CD14-positive monocyte (primary cell): ENCODE data around the gene NXPH4. TPM values are rescaled to one million over a fixed set of nuclear protein-coding genes. Genes with fewer than 3 reads are reported as not detected.

Experiments
- DNase-seq, 3 donors: peaks; one replicate each; pipeline ENCODE4 v3.0.0-alpha.2; 2011 to 2022
- H2AFZ ChIP-seq: 2 replicates; pipeline ENCODE4 v1.6.0; 2012; ENCODE audit warnings: mild to moderate bottlenecking, low read depth, low read length, inconsistent platforms; ENCODE audit not compliant: insufficient read depth, poor library complexity, severe bottlenecking
- H3K27ac ChIP-seq, 2 donors: 1 replicate in 1 of 2; 2 replicates in 1 of 2; pipeline ENCODE4 v1.5.1; 2012 to 2013; ENCODE audit warnings: low read length in 2 of 2, control low read depth in 1 of 2, inconsistent platforms in 1 of 2, low read depth in 1 of 2, mild to moderate bottlenecking in 1 of 2
- H3K27me3 ChIP-seq, 2 donors: one replicate each; pipeline versions ENCODE4 v1.6.0 to v1.6.1; 2011 to 2013; ENCODE audit warnings: low read length in 2 of 2; ENCODE audit not compliant: control insufficient read depth in 2 of 2, insufficient read depth in 2 of 2
- H3K36me3 ChIP-seq, 2 donors: replicated peaks in 1 of 2; 1 replicate in 1 of 2; 2 replicates in 1 of 2; pipeline versions ENCODE4 v1.5.1 to v1.6.1; 2012 to 2013; ENCODE audit warnings: low read length in 2 of 2, control low read depth in 1 of 2, inconsistent platforms in 1 of 2, mild to moderate bottlenecking in 1 of 2; ENCODE audit not compliant: insufficient read depth in 2 of 2, control insufficient read depth in 1 of 2
- H3K4me1 ChIP-seq, 2 donors: 1 replicate in 1 of 2; 2 replicates in 1 of 2; pipeline versions ENCODE4 v1.5.1 to v1.6.1; 2012 to 2013; ENCODE audit warnings: low read length in 2 of 2, control low read depth in 1 of 2, inconsistent platforms in 1 of 2, mild to moderate bottlenecking in 1 of 2, moderate library complexity in 1 of 2; ENCODE audit not compliant: insufficient read depth in 2 of 2, control insufficient read depth in 1 of 2
- H3K4me2 ChIP-seq: replicated peaks from 2 replicates; pipeline ENCODE3; 2012; ENCODE audit warnings: low read length, moderate library complexity, mild to moderate bottlenecking; ENCODE audit not compliant: poor library complexity, severe bottlenecking; ENCODE audit errors: extremely low read depth
- H3K4me3 ChIP-seq, 3 experiments: fragments of 200-600 bp in 1 of 3; sonication (generic) in 1 of 3; replicated peaks in 1 of 3; 1 replicate in 2 of 3; 2 replicates in 1 of 3; pipeline ENCODE4 v1.5.1; 2011 to 2013; ENCODE audit warnings: low read length in 3 of 3, mild to moderate bottlenecking in 3 of 3, control low read depth in 2 of 3, low read depth in 2 of 3, inconsistent platforms in 1 of 3, moderate library complexity in 1 of 3
- H3K79me2 ChIP-seq: 2 replicates; pipeline ENCODE4 v1.6.0; 2012; ENCODE audit warnings: mild to moderate bottlenecking, control low read depth, inconsistent platforms, low read length, moderate library complexity; ENCODE audit not compliant: insufficient read depth
- H3K9ac ChIP-seq: 2 replicates; pipeline ENCODE4 v1.6.0; 2017; ENCODE audit warnings: low read length, mild to moderate bottlenecking; ENCODE audit not compliant: insufficient read depth, poor library complexity, severe bottlenecking
- H3K9me3 ChIP-seq, 2 donors: replicated peaks in 1 of 2; 1 replicate in 1 of 2; 2 replicates in 1 of 2; pipeline versions ENCODE4 v1.5.1 to v1.6.1; 2012 to 2013; ENCODE audit warnings: low read length in 2 of 2, control low read depth in 1 of 2; ENCODE audit not compliant: control insufficient read depth in 1 of 2, insufficient read depth in 1 of 2
- H4K20me1 ChIP-seq: 2 replicates; pipeline ENCODE4 v1.6.0; 2012; ENCODE audit warnings: mild to moderate bottlenecking, low read length, control low read depth, moderate library complexity; ENCODE audit not compliant: insufficient read depth
- H3K27ac Mint-ChIP-seq, 7 donors: one replicate each; pipeline ENCODE4 v1.8.0; 2020; ENCODE audit warnings: mild to moderate bottlenecking in 7 of 7, mixed read lengths in 7 of 7, moderate library complexity in 6 of 7, inconsistent platforms in 2 of 7
- H3K27me3 Mint-ChIP-seq, 3 donors: one replicate each; pipeline ENCODE4 v1.8.0; 2021 to 2022; ENCODE audit warnings: low read depth in 3 of 3, mild to moderate bottlenecking in 3 of 3, mixed read lengths in 3 of 3, moderate library complexity in 3 of 3, inconsistent platforms in 1 of 3
- H3K36me3 Mint-ChIP-seq, 2 donors: one replicate each; pipeline ENCODE4 v1.8.0; 2020; ENCODE audit warnings: mixed read lengths in 2 of 2, inconsistent platforms in 1 of 2, mild to moderate bottlenecking in 1 of 2
- H3K4me1 Mint-ChIP-seq: one replicate; pipeline ENCODE4 v1.8.0; 2020; ENCODE audit warnings: mild to moderate bottlenecking, mixed read lengths
- H3K4me3 Mint-ChIP-seq, 2 donors: one replicate each; pipeline ENCODE4 v1.8.0; 2020; ENCODE audit warnings: mild to moderate bottlenecking in 2 of 2, mixed read lengths in 2 of 2, moderate library complexity in 1 of 2
- H3K9me3 Mint-ChIP-seq, 7 donors: one replicate each; pipeline ENCODE4 v1.8.0; 2020 to 2022; ENCODE audit warnings: mixed read lengths in 7 of 7, mild to moderate bottlenecking in 6 of 7, moderate library complexity in 6 of 7, inconsistent platforms in 2 of 7
- CTCF ChIP-seq: fragments of 200-600 bp; IDR thresholded peaks from one replicate; pipeline ENCODE4 v1.8.0; 2022; ENCODE audit warnings: antibody characterized with exemption, mild to moderate bottlenecking
- WGBS: methylation state at CpG from one replicate; pipeline ENCODE4 v1.1.5; 2013; ENCODE audit warnings: missing lambda C conversion rate; ENCODE audit not compliant: insufficient coverage; 5-methylcytosine and 5-hydroxymethylcytosine counted together
- intact Hi-C, 2 donors: fragments of 100-400 bp; cut with micrococcal nuclease; formaldehyde crosslinking; loops; one replicate each; pipeline versions ENCODE4 v1.15.0 to v1.15.1; 2023
- polyA plus RNA-seq, 3 donors: library from polyadenylated mRNA; depleted of rRNA in 1 of 3; unstranded in 2 of 3; stranded (reverse) in 1 of 3; fragments of 300-500 nt in 2 of 3; fragments of >200 nt in 1 of 3; fragmentation: Illumina TruSeq in 2 of 3; gene quantifications; 1 replicate in 2 of 3; 2 replicates in 1 of 3; pipeline ENCODE4 v1.2.3, GENCODE V29; 2012 to 2021

NXPH4 gene
- polyA plus RNA-seq, 3 donors, result not detected

GRCh38 chr12:57170927-57171326 lies 45.7 kb upstream of the NXPH4 start:
- H3K4me3 Mint-ChIP-seq, result no peak overlapping the region
- no peak overlapping the region for H3K4me2 ChIP-seq
- intact Hi-C loops, result loop anchor here in 1 of 2 donors (5.0 kb wide), 1 partner anchor 49 kb away; no protein-coding TSS in a partner anchor
- H3K4me3 ChIP-seq, result no peak overlapping the region
- 81% methylated on average over 3 of the region's 4 CpGs for WGBS
- H3K9ac ChIP-seq, result no peak overlapping the region
- no peaks in the 10 kb centered on the region for H3K9me3 ChIP-seq
- peak overlapping the region in 2 of 7 donors; percentile 15 to 76 for H3K27ac Mint-ChIP-seq
- peaks cover 97% of the 10 kb centered on the region for H4K20me1 ChIP-seq
- H3K27me3 ChIP-seq, result no peaks in the 10 kb centered on the region
- H2AFZ ChIP-seq, result no peak overlapping the region
- peaks cover 22% of the 10 kb centered on the region for H3K4me1 Mint-ChIP-seq
- no peak for DNase-seq
- peaks cover 92 to 98% of the 10 kb centered on the region in 2 donors for H3K36me3 ChIP-seq
- no peak overlapping the region for H3K27ac ChIP-seq
- peaks cover 3 to 7% (median 4%) of the 10 kb centered on the region in 3 donors for H3K27me3 Mint-ChIP-seq
- H3K79me2 ChIP-seq, result no peaks in the 10 kb centered on the region
- TF ChIP-seq CTCF, result no peak
- H3K36me3 Mint-ChIP-seq, result peaks cover 96 to 100% of the 10 kb centered on the region in 2 donors
- H3K9me3 Mint-ChIP-seq, result peaks cover 0 to 4% (median 0%) of the 10 kb centered on the region in 7 donors
- peaks cover 0 to 8% of the 10 kb centered on the region in 2 donors for H3K4me1 ChIP-seq

DNA sequence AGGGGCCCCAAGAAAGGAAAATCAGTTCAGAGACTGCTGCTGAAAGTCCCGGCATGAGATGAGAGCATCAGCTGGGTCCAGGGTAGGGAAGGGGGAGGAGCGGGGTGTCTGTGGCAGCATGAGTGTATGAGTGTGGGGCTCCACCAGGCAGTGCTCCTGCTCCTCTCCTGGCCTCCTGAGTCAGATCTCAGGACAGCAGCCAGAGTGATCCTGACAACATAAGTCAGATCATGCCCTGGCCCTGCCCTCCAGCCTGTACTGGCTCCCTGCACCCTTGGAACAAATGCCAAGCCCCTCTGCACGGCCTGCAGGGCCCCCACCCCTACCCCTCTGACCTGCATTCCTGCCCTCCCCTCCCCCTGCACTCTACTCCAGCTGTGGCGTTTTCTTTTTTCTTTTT lies 44.9 kb upstream of the NXPH4 start:
- H3K27me3 ChIP-seq, result no peaks in the 10 kb centered on the region
- peaks cover 97% of the 10 kb centered on the region for H4K20me1 ChIP-seq
- no peak overlapping the region for H3K27ac ChIP-seq
- peaks cover 0 to 2% of the 10 kb centered on the region in 2 donors for H3K4me1 ChIP-seq
- TF ChIP-seq CTCF, result no peak
- H2AFZ ChIP-seq, result no peak overlapping the region
- Mint-ChIP-seq H3K4me1 (peaks cover 15% of the 10 kb centered on the region), H3K9me3 (peaks cover 0 to 4% (median 0%) of the 10 kb centered on the region in 7 donors), H3K27ac (peak overlapping the region in 2 of 7 donors; percentile 54 to 76), H3K27me3 (peaks cover 3 to 4% (median 4%) of the 10 kb centered on the region in 3 donors), H3K4me3 (no peak overlapping the region), H3K36me3 (peaks cover 96 to 100% of the 10 kb centered on the region in 2 donors)
- no peak overlapping the region for H3K9ac ChIP-seq
- no peaks in the 10 kb centered on the region for H3K9me3 ChIP-seq
- DNase-seq, result no peak
- intact Hi-C loops, result loop anchor here in 1 of 2 donors (5.0 kb wide), 1 partner anchor 49 kb away; no protein-coding TSS in a partner anchor
- H3K4me3 ChIP-seq, result no peak overlapping the region
- WGBS, result 91% methylated on average over 4 of the region's 4 CpGs
- H3K79me2 ChIP-seq, result no peaks in the 10 kb centered on the region
- H3K36me3 ChIP-seq, result peaks cover 92 to 98% of the 10 kb centered on the region in 2 donors
- H3K4me2 ChIP-seq, result no peak overlapping the region
